Vagina (tissue), 2 donors: ENCODE measurements around the gene F2RL1.

Experiments
- CTCF ChIP-seq, 3 experiments: fragments of 450-650 bp in 2 of 3; fragments of 200-600 bp in 1 of 3; sonication (generic) in 1 of 3; IDR thresholded peaks; one replicate each; pipeline ENCODE4 v1.5.1; 2017 to 2019; ENCODE audit warnings: antibody characterized with exemption in 3 of 3, mild to moderate bottlenecking in 2 of 3, moderate library complexity in 2 of 3
- POLR2A ChIP-seq, 2 donors: fragments of 450-650 bp; IDR thresholded peaks; one replicate each; pipeline ENCODE4 v1.6.1; 2017; ENCODE audit warnings: antibody characterized with exemption in 2 of 2, mild to moderate bottlenecking in 2 of 2, moderate library complexity in 2 of 2

- no peak for TF ChIP-seq CTCF (IDR thresholded peaks at IDR 0.05)
- TF ChIP-seq POLR2A (IDR thresholded peaks at IDR 0.05): no peak
Measured at GRCh38 chr5:76866503-76866902, 47.7 kb downstream of the F2RL1 start.
